Measurements from ENCODE around the gene MAPK8IP1. TPM values are rescaled to one million over a fixed set of nuclear protein-coding genes. Genes with fewer than 3 reads are reported as not detected.
A peak's percentile ranks its signal among the peaks of the same experiment; 100 is the strongest.

Gene MAPK8IP1
- total and polyA plus RNA-seq, 12 donors: 2.6 to 8.0 (median 6.5) TPM

DNA sequence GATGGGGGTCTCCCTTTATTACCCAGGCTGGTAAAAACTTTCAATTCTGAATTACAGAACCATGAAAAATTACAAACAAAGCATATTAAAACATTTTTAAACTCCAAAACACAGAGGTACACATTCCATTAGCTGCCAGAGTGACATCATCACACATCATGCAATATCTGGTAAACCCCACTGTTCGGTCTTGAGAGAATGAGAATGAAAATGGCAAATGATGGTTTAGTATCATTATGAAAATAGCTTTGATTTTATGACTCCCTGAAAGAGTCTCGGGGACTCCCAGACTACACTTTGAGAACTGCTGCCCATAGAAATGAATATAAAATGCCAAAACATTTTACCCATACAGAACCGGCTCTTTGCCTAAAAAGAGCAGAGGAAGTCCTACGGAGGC, 55.8 kb downstream of the MAPK8IP1 start:
- intact Hi-C loops (cut with DNase I): no loop called here
- peaks cover 0 to 6% (median 0%) of the 10 kb centered on the region in 9 donors for H3K4me1 ChIP-seq
- H3K27ac ChIP-seq: no peak overlapping the region
- no peak overlapping the region for H3K4me3 ChIP-seq
- 94 to 96% methylated on average over 4 of the region's 4 CpGs for WGBS, 2 donors
- no peaks in the 10 kb centered on the region for H3K27me3 ChIP-seq
- TF ChIP-seq, protein P1, sequence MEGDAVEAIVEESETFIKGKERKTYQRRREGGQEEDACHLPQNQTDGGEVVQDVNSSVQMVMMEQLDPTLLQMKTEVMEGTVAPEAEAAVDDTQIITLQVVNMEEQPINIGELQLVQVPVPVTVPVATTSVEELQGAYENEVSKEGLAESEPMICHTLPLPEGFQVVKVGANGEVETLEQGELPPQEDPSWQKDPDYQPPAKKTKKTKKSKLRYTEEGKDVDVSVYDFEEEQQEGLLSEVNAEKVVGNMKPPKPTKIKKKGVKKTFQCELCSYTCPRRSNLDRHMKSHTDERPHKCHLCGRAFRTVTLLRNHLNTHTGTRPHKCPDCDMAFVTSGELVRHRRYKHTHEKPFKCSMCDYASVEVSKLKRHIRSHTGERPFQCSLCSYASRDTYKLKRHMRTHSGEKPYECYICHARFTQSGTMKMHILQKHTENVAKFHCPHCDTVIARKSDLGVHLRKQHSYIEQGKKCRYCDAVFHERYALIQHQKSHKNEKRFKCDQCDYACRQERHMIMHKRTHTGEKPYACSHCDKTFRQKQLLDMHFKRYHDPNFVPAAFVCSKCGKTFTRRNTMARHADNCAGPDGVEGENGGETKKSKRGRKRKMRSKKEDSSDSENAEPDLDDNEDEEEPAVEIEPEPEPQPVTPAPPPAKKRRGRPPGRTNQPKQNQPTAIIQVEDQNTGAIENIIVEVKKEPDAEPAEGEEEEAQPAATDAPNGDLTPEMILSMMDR (IDR thresholded peaks at IDR 0.05): no peak
- no peaks in the 10 kb centered on the region for H3K9me3 ChIP-seq
- no peak for DNase-seq
- peaks cover 0 to 99% (median 36%) of the 10 kb centered on the region in 9 donors for H3K36me3 ChIP-seq
- no peak for ATAC-seq

DNA sequence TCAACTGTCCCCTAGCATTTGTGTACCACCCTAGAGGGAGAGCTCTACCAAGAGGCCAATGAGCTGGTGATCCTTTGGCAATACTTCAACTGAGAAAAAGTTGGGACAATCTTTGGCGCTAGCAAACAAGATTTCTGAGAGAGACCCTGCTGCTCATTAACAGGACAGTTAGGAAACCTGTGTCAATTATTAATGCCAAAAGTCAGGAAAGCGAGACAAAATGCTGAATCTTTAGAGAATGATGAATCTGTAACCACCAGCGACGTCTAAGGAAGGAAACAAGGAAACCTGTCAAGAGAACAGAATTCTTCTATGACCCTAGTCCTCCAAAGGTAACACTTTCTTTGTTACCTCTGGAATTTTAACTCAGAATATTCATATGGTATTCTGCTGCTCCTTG, 56.9 kb downstream of the MAPK8IP1 start:
- 92 to 96% methylated on average over 4 of the region's 4 CpGs for WGBS, 2 donors
- Histone ChIP-seq H3K27me3 (no peaks in the 10 kb centered on the region), H3K27ac (no peak overlapping the region), H3K36me3 (peaks cover 0 to 99% (median 36%) of the 10 kb centered on the region in 9 donors), H3K9me3 (no peaks in the 10 kb centered on the region), H3K4me1 (peaks cover 0 to 6% (median 0%) of the 10 kb centered on the region in 9 donors), H3K4me3 (no peak overlapping the region)
- intact Hi-C loops (cut with DNase I): no loop called here
- TF ChIP-seq, protein P1 (IDR thresholded peaks at IDR 0.05): no peak
- DNase-seq: no peak
- no peak for ATAC-seq

DNA sequence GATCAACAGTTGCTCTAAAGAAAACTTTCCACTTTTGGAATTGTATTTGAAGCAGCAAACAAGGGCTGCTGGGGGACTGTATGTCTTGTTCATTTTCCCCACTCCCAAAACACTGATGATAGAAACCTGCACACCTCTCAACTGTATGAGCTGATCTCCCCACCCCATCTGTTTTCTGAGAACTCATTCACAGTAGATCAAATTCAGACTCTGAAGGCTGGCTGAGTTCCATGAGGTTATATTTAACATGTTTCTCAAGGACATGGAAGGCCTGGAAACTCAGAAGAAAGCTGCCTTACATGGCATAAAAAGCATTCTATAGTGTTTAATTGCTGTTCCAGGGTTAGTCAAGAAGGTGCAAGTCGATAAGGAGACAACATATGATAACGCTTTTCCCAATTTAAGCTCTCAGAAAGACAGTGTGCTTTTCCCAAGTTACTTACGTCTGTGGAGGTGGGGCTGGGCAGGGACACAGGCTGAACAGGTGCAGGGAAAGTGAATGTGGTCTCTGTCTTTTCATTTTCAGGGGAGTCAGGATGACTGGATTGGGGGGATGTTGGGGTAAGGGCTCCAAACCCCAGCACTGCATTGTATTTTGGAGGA, 60.0 kb downstream of the MAPK8IP1 start:
- DNase-seq (no peak), ATAC-seq (peak in 1 of 8 donors; percentile 53)
- Histone ChIP-seq H3K4me1 (peaks cover 0 to 6% (median 0%) of the 10 kb centered on the region in 9 donors), H3K27ac (peak overlapping the region in 3 of 10 donors; percentile 28 to 37 (median 29)), H3K4me3 (no peak overlapping the region), H3K36me3 (peaks cover 0 to 100% (median 50%) of the 10 kb centered on the region in 9 donors), H3K9me3 (no peaks in the 10 kb centered on the region), H3K27me3 (no peaks in the 10 kb centered on the region)
- whole genome bisulfite sequencing, 2 donors: 61 to 70% methylated on average over 3 of the region's 3 CpGs
- intact Hi-C loops (cut with DNase I): no loop called here
- TF ChIP-seq, protein P1 (IDR thresholded peaks at IDR 0.05): no peak

DNA sequence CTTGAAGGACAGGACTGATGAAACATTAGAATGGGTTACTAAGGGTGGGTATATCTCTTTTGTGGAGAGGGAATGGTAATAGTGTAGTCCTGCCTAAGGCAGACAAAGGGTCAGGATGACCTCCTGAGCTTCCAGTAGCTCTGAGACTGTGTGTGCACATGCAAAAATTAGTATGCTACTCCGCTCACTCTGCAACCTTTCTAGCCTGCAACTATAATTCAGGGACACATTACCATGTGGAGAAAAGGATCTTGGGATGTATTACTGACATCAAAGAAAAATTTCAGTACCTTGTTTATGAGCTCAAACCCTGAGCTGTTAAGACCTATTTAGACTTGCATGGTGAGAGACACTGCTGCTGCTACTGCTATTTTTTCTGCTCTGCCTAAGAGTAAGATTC, 62.4 kb downstream of the MAPK8IP1 start:
- no peak for DNase-seq
- TF ChIP-seq, protein P1 (IDR thresholded peaks at IDR 0.05): no peak
- Histone ChIP-seq H3K27ac (no peak overlapping the region), H3K9me3 (no peaks in the 10 kb centered on the region), H3K36me3 (peaks cover 0 to 100% (median 44%) of the 10 kb centered on the region in 9 donors), H3K4me3 (no peak overlapping the region), H3K4me1 (peaks cover 0 to 9% (median 0%) of the 10 kb centered on the region in 9 donors), H3K27me3 (no peaks in the 10 kb centered on the region)
- WGBS, 2 donors: 97 to 100% methylated on average over 1 of the region's 1 CpG
- intact Hi-C loops (cut with DNase I): no loop called here
- ATAC-seq: no peak

Data from heart right ventricle (tissue), 16 donors.